ENCODE measurements around the gene CASKIN1. TPM values are rescaled to one million over a fixed set of nuclear protein-coding genes. Genes with fewer than 3 reads are reported as not detected.
A peak's percentile ranks its signal among the peaks of the same experiment; 100 is the strongest.

The CASKIN1 gene
- polyA plus RNA-seq, 6 donors from 2014 or later = not detected

DNA sequence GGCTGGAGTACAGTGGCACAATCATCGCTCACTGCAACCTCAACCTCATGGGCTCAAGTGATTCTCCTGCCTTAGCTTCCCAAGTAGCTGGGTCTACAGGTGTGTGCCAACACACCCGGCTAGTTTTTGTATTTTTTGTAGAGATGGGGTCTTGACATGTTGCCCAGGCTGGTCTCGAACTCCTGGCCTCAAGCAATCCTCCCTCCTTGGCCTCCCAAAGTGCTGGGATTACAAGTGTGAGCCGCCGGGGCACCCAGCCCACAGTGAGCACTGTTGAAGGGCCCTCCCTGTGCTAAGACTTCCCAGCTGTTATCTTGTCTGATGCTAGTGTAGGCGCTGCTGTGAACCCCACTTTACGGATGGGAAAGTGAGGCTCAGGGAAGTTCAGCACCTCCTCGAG is 8.0 kb downstream of the CASKIN1 start:
- Mint-ChIP-seq H3K27me3 (peaks cover 0 to 19% (median 14%) of the 10 kb centered on the region in 3 donors), H3K9me3 (no peaks in the 10 kb centered on the region), H3K4me1 (no peaks in the 10 kb centered on the region), H3K36me3 (no peaks in the 10 kb centered on the region), H3K4me3 (no peak overlapping the region), H3K27ac (no peak overlapping the region)
- ATAC-seq (ENCODE audit: low read depth in 2 of 2) = no peak
- DNase-seq = no peak

DNA sequence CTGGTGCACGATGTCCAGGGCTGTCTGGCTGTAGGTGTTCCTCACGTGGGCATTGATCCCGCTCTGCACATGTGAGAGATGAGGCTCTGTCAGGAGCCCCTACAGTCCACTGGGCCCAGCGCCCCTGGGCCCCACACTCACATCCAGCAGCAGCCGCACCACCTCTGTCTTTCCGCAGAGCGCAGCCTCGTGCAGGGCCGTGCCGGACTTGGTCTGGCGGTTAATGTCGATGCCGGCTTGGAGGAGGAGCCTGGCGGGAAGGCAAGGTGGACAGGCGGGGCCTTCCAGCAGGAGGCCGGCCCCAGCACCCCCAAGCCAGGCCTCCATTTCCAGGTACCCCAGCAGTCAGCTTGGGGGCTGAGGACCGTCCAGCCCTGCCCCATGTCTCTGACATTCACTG is 9.2 kb downstream of the CASKIN1 start:
- Mint-ChIP-seq H3K4me3 (no peak overlapping the region), H3K4me1 (no peaks in the 10 kb centered on the region), H3K36me3 (no peaks in the 10 kb centered on the region), H3K9me3 (no peaks in the 10 kb centered on the region), H3K27ac (no peak overlapping the region), H3K27me3 (peaks cover 0 to 8% (median 7%) of the 10 kb centered on the region in 3 donors)
- ATAC-seq (ENCODE audit: low read depth in 2 of 2) = no peak
- no peak for DNase-seq

DNA sequence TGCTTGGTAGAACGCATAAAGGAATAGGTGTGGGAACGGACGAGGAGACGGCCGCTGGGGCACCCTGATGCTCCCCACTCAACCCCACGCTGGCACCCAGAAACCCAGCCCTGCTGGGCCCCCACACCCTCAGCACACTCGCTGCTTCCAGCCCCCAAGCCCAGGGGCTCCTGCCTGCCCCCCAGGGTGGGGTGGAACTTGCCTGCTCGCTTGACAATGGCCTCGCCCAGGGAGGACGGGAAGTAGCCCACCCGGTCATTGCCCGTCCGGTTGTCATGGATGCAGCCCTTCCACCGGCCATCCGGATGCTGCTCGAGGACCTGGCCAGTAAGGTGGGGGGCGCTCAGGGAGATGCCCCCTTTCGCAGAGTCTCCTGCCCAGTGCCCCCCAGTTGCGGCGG is 9.9 kb downstream of the CASKIN1 start:
- H3K4me1 Mint-ChIP-seq = no peaks in the 10 kb centered on the region
- H3K27ac Mint-ChIP-seq = peak overlapping the region in 1 of 6 donors; percentile 59
- no peaks in the 10 kb centered on the region for H3K9me3 Mint-ChIP-seq
- peaks cover 0 to 1% (median under 1%) of the 10 kb centered on the region in 3 donors for H3K27me3 Mint-ChIP-seq
- H3K4me3 Mint-ChIP-seq = no peak overlapping the region
- H3K36me3 Mint-ChIP-seq = no peaks in the 10 kb centered on the region
- DNase-seq (no peak), ATAC-seq (ENCODE audit: low read depth in 2 of 2) (no peak)

DNA sequence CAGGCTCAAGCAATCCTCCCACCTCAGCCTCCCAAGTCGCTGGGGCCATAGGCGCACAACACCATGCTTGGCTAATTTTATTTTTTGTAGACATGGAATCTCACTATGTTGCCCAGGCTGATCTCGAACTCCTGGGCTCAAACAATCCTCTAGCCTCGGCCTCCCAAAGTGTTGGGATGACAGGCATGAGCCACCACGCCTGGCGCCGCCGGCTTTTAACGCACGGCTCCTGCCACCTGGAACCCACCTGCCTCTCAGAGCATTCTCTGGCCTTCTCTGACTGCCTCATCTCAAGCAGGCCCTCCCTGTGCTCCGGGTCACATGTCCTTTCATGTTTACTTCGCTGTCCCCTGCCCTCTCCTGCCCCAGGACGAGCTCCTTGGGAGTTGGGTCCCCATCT is 10.3 kb downstream of the CASKIN1 start:
- no peak for ATAC-seq (ENCODE audit: low read depth in 2 of 2)
- peak overlapping the region in 2 of 6 donors; percentile 27 to 59 for H3K27ac Mint-ChIP-seq
- H3K36me3 Mint-ChIP-seq = no peaks in the 10 kb centered on the region
- no peaks in the 10 kb centered on the region for H3K9me3 Mint-ChIP-seq
- H3K4me1 Mint-ChIP-seq = no peaks in the 10 kb centered on the region
- no peaks in the 10 kb centered on the region for H3K27me3 Mint-ChIP-seq
- H3K4me3 Mint-ChIP-seq = no peak overlapping the region
- DNase-seq = no peak

DNA sequence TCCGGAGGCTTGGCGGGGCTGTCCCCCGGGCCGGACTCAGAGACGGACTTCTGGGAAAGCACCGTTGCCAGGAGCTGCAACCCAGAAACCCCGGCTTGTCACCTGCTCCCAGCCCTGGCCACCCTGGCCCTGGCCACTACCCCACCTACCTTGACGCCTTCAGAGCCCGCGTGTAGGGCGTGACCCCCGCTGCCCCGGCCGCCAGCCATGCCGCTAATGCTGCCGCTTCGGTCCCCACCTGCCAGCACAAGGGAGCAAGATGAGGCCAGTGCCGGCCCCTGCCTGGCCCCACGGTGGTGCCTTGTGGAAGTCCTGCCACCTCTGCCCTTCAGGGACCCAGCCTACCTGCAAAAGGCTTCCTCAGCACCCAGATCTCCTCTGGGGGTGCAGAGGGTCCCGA is 11.4 kb downstream of the CASKIN1 start:
- Mint-ChIP-seq H3K36me3 (no peaks in the 10 kb centered on the region), H3K4me1 (no peaks in the 10 kb centered on the region), H3K27me3 (no peaks in the 10 kb centered on the region), H3K4me3 (no peak overlapping the region), H3K9me3 (no peaks in the 10 kb centered on the region), H3K27ac (no peak overlapping the region)
- ATAC-seq (ENCODE audit: low read depth in 2 of 2) = no peak
- DNase-seq = no peak

DNA sequence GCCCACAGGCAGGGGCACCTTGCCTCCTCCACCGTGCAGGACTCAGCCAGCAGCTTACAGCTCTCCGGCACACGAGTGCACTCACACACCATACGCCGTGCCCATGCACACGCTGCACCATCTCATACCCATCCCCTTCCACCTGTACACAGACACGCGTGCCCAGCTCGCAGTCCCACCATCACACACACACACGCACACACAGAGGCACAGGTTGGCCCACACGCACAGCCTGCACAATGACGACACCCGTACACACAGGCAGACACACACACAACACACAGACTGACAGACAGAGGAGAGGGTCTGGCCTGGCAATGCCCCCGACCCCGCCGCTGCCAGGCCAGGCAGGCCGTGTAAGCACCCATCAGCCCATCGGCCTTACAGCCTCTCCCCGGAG is 12.1 kb downstream of the CASKIN1 start:
- Mint-ChIP-seq H3K36me3 (no peaks in the 10 kb centered on the region), H3K9me3 (no peaks in the 10 kb centered on the region), H3K4me3 (no peak overlapping the region), H3K27ac (no peak overlapping the region), H3K4me1 (no peaks in the 10 kb centered on the region), H3K27me3 (no peaks in the 10 kb centered on the region)
- ATAC-seq (ENCODE audit: low read depth in 2 of 2) (no peak), DNase-seq (no peak)

DNA sequence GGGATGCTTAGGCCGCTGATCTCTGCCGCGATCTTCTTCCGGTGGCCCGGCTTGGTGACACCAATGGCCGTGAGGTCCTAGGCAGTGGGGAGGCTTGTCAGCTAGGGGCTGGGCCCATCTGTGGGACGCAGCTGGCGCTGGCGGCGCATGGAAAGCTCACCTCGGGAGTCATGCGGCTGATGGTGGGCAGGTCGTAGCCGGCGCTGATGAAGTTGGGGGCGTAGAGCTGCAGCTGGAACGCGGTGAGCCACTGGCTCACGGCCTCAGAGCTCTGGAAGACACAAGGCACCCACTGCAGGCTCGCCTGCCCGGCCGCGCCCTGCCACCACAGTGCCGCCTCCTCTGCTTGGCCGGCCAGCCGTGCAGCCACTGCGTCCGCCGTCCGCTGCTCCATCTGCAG is 12.7 kb downstream of the CASKIN1 start:
- no peak overlapping the region for H3K4me3 Mint-ChIP-seq
- DNase-seq (no peak), ATAC-seq (ENCODE audit: low read depth in 2 of 2) (no peak)
- H3K9me3 Mint-ChIP-seq = no peaks in the 10 kb centered on the region
- H3K27ac Mint-ChIP-seq = no peak overlapping the region
- no peaks in the 10 kb centered on the region for H3K4me1 Mint-ChIP-seq
- H3K27me3 Mint-ChIP-seq = no peaks in the 10 kb centered on the region
- no peaks in the 10 kb centered on the region for H3K36me3 Mint-ChIP-seq

DNA sequence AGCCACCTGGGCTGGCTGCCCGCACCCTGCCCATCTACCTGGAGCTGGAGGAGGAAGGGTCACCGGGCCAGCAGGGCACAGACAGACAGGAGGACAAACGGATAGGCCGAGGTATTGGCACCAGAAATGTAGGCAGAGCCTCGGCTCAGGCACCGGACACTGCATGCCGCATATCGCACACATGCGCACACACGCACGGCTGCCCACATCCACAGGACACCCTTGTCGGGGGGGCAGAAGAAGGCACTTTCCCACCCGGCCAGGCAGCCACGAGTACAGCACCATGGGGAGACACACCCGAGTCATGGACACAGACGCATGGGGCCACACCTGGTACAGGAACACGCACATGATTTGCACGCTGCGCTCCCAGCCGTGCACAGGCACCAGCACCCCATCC is 14.5 kb downstream of the CASKIN1 start:
- Mint-ChIP-seq H3K27me3 (no peaks in the 10 kb centered on the region), H3K4me1 (no peaks in the 10 kb centered on the region), H3K27ac (peak overlapping the region in 1 of 6 donors; percentile 74), H3K9me3 (no peaks in the 10 kb centered on the region), H3K36me3 (no peaks in the 10 kb centered on the region), H3K4me3 (no peak overlapping the region)
- ATAC-seq (ENCODE audit: low read depth in 2 of 2) (no peak), DNase-seq (no peak)

DNA sequence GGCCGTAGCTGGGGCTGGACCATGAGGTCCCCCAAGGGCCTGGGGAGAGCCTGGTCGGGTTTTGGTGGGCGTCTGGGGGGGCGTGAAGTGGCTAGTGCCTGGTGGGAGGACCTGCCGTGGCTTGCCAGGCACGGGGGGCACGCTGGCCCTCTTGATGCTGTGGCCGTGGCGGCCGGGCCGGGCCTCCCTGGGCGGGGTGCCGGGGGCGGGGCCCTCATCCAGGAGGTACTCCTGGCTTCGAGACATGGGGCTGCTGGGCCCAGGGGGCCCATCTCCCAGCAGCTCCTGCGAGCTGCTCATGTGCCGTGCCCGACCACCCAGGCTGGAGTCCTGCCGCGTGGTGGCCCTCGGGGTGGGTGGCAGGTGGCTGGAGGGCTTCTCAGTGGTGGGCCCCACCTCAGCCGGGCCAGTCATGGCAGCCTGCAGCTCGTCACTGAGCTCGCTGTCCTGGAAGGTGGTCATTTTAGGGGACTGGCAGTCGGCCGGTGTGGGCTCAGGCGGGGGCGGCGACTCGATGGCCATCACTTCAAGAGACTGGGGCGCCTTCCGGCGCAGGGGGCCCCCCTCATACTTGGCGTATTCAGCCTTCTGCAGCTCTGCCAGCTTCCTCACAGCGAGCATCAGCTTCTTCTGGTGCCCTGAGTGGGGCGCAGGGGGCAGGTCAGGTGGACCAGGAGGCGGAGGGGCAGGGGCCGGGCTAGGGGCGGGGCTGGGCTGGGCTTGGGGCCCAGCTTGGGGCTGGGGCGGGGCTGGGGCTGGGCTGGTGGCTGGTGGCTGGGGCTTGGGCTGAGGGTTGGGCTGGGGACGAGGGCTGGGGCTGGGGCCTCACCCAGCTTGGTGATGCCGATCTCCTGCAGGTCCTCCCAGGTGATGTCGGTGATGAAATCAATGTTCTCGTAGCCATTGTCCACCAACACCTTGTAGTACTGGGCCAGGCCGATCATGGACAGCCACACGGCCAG is 15.2 kb downstream of the CASKIN1 start:
- Mint-ChIP-seq H3K9me3 (no peaks in the 10 kb centered on the region), H3K36me3 (no peaks in the 10 kb centered on the region), H3K27me3 (no peaks in the 10 kb centered on the region), H3K4me1 (no peaks in the 10 kb centered on the region), H3K4me3 (peak overlapping the region in 1 of 8 donors; percentile 40), H3K27ac (no peak overlapping the region)
- DNase-seq (no peak), ATAC-seq (ENCODE audit: low read depth in 2 of 2) (no peak)

DNA sequence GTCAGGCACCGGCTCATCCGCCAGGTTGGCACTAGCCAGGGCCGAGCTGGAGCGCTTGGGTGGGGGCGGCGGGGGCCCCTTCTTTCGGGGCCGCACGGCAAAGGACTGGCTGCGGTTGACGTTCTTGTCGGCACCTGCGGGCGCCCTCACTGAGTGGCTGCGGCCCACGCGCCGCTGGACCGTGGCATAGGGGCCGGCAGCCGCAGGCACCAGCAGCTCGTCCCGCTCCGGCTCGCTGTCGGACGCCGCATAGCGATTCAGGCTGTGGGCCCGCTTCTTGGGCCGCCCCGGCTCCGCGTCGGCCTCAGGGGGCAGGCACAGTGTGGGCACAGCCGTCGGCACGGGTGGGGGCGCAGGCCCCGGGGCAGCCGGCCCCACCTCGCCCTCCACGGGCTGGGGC is 15.9 kb downstream of the CASKIN1 start:
- no peaks in the 10 kb centered on the region for H3K9me3 Mint-ChIP-seq
- H3K36me3 Mint-ChIP-seq = no peaks in the 10 kb centered on the region
- H3K4me3 Mint-ChIP-seq = no peak overlapping the region
- no peaks in the 10 kb centered on the region for H3K4me1 Mint-ChIP-seq
- DNase-seq (no peak), ATAC-seq (ENCODE audit: low read depth in 2 of 2) (no peak)
- no peak overlapping the region for H3K27ac Mint-ChIP-seq
- H3K27me3 Mint-ChIP-seq = no peaks in the 10 kb centered on the region

DNA sequence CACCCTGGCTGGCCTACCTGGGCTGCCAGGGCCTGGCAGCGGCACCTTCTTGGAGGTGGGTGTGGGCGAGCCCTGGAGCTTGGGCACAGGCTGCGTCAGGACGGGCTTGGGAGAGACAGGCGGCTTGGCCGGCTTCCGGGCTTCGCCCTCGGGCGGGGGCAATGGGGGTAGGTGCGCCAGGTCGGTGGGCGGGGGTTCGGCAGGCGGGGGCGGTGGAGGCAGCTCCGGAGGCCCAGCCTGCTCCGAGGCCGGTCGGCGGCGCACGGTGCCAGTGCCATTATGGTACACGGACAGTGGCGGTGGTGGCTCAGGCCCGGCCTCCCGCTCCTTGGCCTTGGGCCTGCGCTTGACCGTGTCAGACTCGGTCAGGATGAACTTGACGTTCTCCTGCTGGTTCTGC is 16.8 kb downstream of the CASKIN1 start:
- ATAC-seq (ENCODE audit: low read depth in 2 of 2) (no peak), DNase-seq (no peak)
- Mint-ChIP-seq H3K36me3 (no peaks in the 10 kb centered on the region), H3K27ac (no peak overlapping the region), H3K4me1 (no peaks in the 10 kb centered on the region), H3K4me3 (no peak overlapping the region), H3K9me3 (no peaks in the 10 kb centered on the region), H3K27me3 (no peaks in the 10 kb centered on the region)

DNA sequence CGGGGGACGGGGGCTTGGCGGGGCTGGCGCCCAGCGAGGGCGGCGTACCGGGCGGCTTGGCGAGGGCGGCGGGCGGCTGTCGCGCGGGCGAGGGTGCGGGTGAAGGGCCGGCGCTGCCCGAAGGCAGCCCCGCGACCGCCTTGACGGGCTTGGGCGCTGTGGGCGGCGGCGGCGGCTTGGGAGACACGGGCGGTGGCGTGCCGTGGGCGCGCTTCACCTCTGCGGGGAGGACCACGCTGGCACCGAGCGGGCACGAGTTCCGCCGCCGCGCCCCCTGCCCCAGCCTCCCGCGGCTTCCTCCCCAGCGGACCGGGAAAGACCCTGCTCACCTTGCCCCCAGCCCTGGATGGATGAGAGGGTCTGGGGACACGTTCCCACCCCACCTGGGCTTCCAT is 17.3 kb downstream of the CASKIN1 start:
- Mint-ChIP-seq H3K9me3 (no peaks in the 10 kb centered on the region), H3K4me1 (no peaks in the 10 kb centered on the region), H3K27ac (no peak overlapping the region), H3K4me3 (no peak overlapping the region), H3K36me3 (peaks cover 0 to 2% of the 10 kb centered on the region in 2 donors), H3K27me3 (no peaks in the 10 kb centered on the region)
- DNase-seq (no peak), ATAC-seq (ENCODE audit: low read depth in 2 of 2) (no peak)

DNA sequence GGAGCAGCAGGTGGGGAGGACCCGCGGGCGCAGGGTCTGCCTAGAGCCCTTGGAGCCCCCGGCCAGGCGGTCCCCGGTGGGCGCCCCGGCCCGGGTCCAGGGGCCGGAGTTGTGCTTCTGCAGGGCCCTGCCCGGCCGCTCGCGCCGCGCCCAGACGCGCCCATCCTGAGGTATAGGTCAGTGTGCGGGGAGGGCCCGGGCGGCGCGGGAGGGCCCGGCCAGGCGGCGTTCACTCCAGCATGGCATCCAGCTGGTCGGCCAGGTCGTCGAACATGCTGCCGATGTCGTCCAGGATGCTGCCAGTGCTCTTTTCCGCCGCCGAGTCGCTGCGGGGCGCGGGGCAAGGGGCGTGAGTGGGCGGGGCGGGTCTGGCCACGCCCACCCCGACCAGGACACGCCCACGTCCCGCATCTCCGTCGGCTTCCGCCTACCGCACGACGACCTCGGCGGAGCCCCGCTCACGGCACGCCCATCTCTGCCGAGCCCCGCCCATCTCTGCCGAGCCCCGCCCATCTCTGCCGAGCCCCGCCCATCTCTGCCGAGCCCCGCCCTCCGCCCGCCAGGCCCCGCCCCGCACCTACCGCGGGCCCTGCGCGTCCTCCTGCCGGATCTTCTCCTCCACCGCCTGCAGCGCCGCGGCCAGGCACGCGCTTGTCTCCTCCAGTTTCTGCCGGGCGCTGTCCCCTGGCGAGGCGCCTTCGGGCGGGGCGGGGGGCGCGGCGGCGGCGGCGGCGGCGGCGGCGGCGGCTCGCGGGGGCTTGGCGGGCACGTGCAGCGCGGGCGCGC is 17.9 kb downstream of the CASKIN1 start:
- Mint-ChIP-seq H3K4me1 (no peaks in the 10 kb centered on the region), H3K27me3 (no peaks in the 10 kb centered on the region), H3K27ac (no peak overlapping the region), H3K36me3 (peaks cover 0 to 7% of the 10 kb centered on the region in 2 donors), H3K4me3 (no peak overlapping the region), H3K9me3 (no peaks in the 10 kb centered on the region)
- ATAC-seq (ENCODE audit: low read depth in 2 of 2) (peak; percentile 58 to 60), DNase-seq (no peak)

DNA sequence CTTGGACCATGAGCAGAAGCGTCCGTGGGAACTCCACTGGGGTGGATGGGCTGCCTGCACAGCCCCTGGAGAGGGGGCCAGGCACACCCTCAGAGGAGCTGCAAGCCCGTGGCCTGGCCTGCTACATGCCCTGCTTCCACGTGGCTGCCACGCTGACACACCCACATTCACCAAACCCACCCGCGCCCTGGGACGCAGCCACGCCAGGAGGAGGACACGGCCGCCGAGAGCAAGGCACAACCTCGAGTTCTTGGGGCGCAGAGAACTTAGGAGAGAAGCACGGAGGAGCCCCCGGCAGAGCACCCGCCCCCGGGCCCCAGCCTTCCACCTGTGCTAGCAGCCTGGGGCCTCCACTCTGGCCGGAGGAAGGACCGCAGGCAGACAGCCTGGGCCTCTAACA is 18.8 kb downstream of the CASKIN1 start:
- ATAC-seq (ENCODE audit: low read depth in 2 of 2) (no peak), DNase-seq (no peak)
- no peaks in the 10 kb centered on the region for H3K27me3 Mint-ChIP-seq
- no peaks in the 10 kb centered on the region for H3K9me3 Mint-ChIP-seq
- no peak overlapping the region for H3K27ac Mint-ChIP-seq
- peaks cover 0 to 7% of the 10 kb centered on the region in 2 donors for H3K36me3 Mint-ChIP-seq
- no peaks in the 10 kb centered on the region for H3K4me1 Mint-ChIP-seq
- H3K4me3 Mint-ChIP-seq = no peak overlapping the region
